Measurements from ENCODE around the gene TFAP2C.

- TF ChIP-seq, protein P1, sequence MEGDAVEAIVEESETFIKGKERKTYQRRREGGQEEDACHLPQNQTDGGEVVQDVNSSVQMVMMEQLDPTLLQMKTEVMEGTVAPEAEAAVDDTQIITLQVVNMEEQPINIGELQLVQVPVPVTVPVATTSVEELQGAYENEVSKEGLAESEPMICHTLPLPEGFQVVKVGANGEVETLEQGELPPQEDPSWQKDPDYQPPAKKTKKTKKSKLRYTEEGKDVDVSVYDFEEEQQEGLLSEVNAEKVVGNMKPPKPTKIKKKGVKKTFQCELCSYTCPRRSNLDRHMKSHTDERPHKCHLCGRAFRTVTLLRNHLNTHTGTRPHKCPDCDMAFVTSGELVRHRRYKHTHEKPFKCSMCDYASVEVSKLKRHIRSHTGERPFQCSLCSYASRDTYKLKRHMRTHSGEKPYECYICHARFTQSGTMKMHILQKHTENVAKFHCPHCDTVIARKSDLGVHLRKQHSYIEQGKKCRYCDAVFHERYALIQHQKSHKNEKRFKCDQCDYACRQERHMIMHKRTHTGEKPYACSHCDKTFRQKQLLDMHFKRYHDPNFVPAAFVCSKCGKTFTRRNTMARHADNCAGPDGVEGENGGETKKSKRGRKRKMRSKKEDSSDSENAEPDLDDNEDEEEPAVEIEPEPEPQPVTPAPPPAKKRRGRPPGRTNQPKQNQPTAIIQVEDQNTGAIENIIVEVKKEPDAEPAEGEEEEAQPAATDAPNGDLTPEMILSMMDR (optimal IDR thresholded peaks at IDR 0.05 in 1 of 3, IDR thresholded peaks at IDR 0.05 in 1 of 3, conservative IDR thresholded peaks at IDR 0.05 in 1 of 3; ENCODE audit: extremely low read depth in 1 of 3, insufficient read depth in 2 of 3, low read length in 3 of 3): no peak
- no peak for TF ChIP-seq EZH2 (IDR thresholded peaks at IDR 0.05; ENCODE audit: low read length)
Observed at GRCh38 chr20:56605261-56605996, 23.7 kb upstream of the TFAP2C start.

Data from keratinocyte (primary cell).